H54 (cell line): ENCODE results near the gene MAD1L1.
A peak's percentile ranks its signal among the peaks of the same experiment; 100 is the strongest.

Experiments
- DNase-seq: peaks from one replicate; pipeline ENCODE4 v3.0.0; 2011; ENCODE audit warnings: low spot score, mixed read lengths; ENCODE audit not compliant: insufficient read length
- FAIRE-seq: peaks from 3 replicates; lab custom pipeline; 2011; peaks lifted over from hg19 to GRCh38; lab: Jason Lieb, UNC
- POLR2A ChIP-seq: IDR thresholded peaks from 2 replicates; pipeline ENCODE4 v1.6.1; 2011; ENCODE audit warnings: low read depth, mild to moderate bottlenecking, low read length

The MAD1L1 gene

DNA sequence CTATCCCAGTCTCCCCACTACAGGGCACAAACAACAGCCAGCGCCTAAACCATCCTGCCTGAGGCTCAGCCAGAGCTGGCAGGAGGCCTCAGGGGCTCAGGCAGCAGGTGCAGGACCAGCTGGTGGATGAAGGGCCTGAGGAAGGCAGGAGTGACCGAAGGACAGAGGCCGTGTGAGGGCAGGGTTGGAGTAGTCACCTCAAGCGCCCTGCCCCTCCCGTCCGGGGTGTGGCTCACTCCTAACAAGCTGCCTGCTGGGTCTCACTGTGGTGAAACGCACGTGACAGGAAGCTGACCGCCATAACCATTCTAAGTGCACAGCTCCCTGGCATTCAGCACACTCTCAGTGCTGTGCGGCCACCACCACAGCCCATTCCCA, 281.6 kb downstream of the MAD1L1 start:
- DNase-seq (peak; percentile 99), FAIRE-seq (peak; percentile 36)
- no peak for TF ChIP-seq POLR2A

DNA sequence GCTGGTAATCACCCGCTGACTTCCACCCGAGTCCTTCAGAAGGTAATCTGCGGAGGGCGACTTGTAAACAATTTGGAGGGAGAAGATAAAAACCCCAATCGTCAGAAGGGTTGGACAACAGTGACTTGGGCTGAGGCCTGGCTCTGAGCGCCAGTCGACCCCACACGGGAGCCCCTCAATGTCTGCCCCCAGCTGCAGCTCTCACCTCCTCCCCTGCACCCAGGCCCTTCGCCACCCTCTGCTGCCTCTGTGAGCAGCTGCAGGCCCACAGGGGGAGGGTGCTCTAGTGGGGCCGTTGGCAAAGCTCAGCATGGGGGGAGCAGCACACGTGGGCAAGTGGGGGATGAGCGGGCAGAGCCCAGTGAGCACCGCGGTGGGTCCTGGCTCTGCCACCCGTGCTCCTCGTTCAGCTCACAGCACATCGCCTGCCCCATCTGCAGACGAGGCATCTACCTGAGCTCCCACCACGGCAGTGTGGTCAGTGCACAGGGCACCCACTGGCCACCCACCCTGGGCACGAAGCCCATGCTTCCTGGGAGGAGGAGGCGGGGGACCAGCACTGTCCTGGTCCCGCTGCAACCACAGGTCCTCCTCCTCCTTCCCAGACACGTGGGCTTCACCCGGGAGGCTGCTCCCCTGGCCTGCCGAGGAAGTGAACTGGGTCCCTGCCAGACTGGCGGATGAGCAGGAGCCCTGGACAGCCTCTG, 282.1 kb downstream of the MAD1L1 start:
- FAIRE-seq (no peak), DNase-seq (no peak)
- no peak for TF ChIP-seq POLR2A

- DNase-seq (no peak), FAIRE-seq (no peak)
- no peak for TF ChIP-seq POLR2A
These were observed 282.7 kb downstream of the MAD1L1 start for GRCh38 chr7:1950066-1950451.

DNA sequence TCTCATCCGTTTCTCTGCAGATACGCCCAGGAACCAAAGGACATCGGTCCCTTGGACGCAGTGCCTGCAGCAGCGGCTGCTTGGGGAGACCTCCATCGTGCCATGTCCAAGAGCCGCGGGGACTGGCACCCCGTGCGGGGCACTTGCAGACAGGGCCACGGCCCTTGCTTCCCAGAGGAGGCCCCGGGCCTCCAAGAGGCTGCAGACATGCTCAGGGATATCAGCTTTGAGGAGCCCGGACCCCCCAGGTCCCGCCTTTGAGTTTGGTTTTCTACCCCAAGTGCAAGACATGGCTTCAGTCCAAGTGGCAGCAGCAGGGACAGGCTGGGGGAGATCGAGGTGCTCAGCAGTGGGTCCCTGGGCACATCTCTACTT, 283.1 kb downstream of the MAD1L1 start:
- no peak for DNase-seq
- no peak for FAIRE-seq
- no peak for TF ChIP-seq POLR2A

- no peak for TF ChIP-seq POLR2A
- no peak for FAIRE-seq
- no peak for DNase-seq
These were observed 283.7 kb downstream of the MAD1L1 start for GRCh38 chr7:1948887-1949680.

DNA sequence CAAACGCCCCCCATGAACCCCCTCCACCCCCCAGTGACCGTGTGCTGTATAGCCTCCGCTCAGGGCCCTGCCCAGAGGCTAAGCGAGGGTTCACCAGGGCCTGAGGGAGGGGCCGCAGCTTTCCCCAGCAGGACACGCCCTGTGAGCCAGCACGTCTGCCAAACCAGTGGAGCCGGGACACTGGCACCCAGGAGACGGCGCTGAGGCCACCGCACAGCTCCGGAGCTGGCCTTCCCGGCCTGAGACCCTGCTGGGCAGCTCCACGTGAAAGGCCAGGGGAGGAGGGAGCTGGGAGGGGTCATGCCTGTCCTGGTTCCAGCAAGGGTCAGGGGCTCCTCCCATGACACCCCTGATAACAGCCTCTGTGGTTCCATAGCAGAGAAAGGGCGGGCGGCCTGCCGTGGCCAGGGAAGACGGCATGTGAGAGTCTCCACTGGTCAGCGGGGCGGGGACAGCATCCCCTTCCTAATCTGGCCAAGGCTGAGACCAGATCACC, 284.4 kb downstream of the MAD1L1 start:
- FAIRE-seq (no peak), DNase-seq (no peak)
- no peak for TF ChIP-seq POLR2A

DNA sequence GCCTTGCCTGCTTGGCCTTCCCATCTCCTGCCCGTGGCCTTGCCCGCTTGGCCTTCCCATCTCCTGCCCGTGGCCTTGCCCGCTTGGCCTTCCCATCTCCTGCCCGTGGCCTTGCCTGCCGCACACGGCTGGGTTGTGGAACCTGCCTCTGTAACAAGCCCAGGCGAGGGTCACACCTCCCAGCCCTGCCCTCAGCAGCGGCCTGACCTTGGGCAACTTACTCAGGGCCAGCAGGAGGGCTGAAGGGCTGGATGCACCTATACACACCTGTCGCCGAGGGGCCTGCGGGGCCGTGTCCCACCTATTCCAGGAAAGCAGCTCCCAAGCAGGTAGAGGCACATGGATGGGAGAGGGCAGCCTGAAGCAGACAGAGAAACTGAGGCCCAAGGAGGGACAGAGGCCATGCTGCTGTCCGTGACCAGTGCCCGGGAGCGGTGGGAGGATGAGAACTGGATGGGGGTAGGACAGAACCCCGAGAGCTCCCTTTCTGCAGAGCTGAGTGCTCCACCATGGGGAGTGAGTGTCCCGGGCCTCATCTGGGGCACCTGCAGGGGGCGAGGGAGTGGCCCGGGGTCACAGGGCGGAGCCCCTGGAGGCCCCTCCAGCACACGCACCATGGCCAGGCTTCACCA, 285.0 kb downstream of the MAD1L1 start:
- TF ChIP-seq POLR2A = no peak
- FAIRE-seq = no peak
- DNase-seq = no peak

DNA sequence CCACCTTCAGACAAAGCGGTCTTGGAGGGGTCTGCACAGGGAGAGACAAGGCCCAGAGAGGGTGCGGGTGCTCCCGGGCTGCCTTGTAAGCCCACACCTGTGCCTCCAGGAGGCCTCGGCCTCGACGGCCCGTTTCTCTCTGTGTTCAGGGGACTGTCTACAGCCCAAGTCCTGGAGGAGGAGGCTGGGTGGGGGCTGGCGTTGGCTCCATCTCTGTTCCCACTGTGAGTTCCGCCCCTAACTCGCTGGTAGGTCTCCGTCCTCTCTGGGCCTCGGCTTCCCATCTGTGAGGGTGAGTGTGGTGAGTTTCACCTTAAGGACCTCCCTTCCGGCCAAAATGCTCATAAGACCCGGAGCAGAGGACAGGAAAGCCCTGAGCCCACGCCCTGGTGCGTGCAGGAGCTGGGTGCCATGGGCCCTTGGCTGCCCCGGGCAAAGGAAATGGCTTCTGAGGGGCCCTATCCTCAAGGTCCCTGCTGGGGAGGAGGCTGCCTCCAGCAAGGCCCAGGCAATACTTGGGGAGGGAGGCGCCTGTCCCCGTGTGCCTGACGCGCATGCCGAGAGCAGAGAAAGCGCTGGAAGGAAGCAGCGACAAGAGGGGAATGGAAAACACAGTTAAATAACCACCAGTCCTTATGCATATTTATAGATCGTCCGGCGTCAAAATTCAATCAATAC, 285.8 kb downstream of the MAD1L1 start:
- FAIRE-seq = no peak
- no peak for DNase-seq
- no peak for TF ChIP-seq POLR2A

DNA sequence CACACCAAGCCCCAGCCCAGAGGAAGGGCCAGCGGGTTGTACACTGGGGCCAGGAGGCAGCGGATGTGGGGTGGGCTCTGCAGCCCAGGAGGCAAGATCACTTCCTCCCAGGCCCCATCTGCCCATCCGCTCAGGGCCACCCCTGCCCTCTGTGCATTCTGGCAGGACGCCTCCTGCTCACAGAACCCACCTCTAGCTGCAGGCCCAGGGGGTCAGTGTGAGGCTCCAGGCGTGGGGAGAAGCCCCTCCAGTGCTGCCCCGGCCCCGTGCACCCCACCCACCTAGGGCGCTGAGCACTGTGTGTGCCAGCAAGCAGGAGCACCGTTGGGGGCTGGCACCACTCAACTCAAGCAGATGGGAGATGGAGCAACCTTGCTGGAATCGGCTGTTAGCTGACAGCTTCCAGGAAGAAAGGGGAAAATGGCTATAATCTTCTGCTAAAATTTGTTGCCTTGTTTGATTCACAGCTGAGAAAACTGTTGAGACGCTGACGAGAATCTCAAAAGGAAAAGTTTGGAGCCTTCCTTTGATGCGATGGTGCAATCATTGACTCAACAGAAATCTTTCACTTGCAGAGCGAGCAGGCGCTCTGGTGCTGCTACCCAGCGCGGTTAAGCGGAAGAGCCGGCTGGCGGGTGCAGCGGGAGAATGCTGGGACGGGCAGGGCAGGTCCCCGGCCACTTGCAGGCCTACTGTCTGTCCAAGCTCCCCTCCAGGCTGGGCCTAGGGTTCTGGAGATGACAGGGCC, 286.5 kb downstream of the MAD1L1 start:
- no peak for TF ChIP-seq POLR2A
- DNase-seq (no peak), FAIRE-seq (no peak)

DNA sequence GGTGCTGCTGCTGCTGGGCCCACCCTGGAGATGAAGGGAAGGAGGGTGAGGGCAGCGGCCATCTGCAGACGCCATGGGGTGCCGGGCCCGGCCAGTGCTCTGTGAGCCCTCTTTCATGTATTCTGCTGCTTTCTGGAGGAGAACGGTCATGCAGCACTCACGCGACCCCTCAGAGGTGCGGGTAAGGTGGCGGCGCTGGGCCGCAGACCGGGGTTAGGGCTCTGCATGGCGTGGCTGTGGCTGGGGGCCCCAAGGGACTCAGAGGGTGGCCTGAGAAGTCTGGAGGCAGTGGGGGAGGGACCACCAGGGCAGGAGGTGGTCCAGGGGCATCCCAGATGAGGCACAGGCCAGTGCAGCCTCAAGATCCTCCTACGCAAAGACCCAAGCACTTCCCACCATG, 287.2 kb downstream of the MAD1L1 start:
- TF ChIP-seq POLR2A = no peak
- DNase-seq = no peak
- no peak for FAIRE-seq

DNA sequence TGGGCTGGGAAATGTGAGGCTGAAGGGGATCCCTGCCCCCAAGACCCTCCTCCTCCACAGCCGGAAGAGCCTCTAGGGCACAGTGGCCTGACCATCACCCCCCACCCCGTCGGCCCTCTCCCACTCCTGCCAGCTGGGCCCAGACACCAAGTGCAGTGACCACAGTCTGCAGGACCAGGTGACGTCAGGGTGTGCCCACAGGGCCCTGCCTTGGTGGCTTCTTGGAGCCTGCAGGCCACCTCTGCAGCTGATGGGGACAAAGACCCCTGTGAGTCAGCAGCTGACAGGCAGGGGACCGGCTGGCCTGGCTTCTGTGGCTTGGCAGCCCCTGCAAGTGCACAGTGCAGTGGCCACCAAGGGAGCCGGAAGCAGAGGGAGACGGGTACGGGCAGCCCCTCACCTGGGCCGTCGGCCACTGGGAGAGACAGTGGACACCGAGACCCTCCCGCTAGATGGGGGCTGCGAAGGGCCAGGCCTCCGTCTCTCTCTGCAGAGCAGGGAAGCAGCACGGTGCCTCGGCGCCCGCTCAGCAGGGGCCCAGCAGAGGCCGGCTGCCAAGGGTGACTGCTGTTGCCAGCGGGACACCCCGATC, 288.0 kb downstream of the MAD1L1 start:
- FAIRE-seq (no peak), DNase-seq (no peak)
- no peak for TF ChIP-seq POLR2A

- no peak for FAIRE-seq
- DNase-seq = no peak
These were observed 288.7 kb downstream of the MAD1L1 start for GRCh38 chr7:1943933-1944618.

GRCh38 chr7:1943326-1943725, 289.4 kb downstream of the MAD1L1 start:
- no peak for TF ChIP-seq POLR2A
- DNase-seq (no peak), FAIRE-seq (no peak)

More at GRCh38 chr7:1943933-1944618, 288.7 kb downstream of the MAD1L1 start:
- no peak for TF ChIP-seq POLR2A
